ENCODE results near the gene JDP2.

JDP2 gene

DNA sequence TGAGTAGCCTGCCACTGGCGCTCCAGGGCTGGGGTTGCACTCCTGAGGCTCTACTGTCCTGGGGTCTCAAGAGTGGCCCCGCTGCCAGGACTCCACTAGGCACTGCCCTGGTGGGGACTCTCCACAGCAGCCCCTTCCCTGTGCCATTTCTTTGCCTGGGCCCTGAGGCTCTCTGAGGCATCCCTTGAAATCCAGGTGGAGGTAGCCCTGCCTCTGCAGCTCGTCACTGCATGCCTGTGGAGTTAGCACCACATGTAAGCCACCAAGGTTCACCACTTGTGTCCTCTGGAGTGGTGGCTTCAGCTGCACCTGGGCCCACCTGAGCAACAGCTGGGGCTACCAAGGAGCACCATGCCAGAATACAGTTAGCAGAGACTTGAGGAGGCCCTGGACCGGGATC, 54.5 kb downstream of the JDP2 start:
- H3K9me3 ChIP-seq (replicated peaks in 1 of 11): peaks cover 0 to 10% (median 0%) of the 10 kb centered on the region in 11 experiments; a peak in 4 of 22 replicates
- no peak overlapping the region for H3K27ac ChIP-seq
- H3K4me3 ChIP-seq: no peak overlapping the region
- no peaks in the 10 kb centered on the region for H3K36me3 ChIP-seq
- peaks cover 0 to 6% (median 3%) of the 10 kb centered on the region in 10 experiments; a peak in 6 of 20 replicates for H3K4me1 ChIP-seq
- no peaks in the 10 kb centered on the region for H4K20me1 ChIP-seq
- H3K27me3 ChIP-seq: no peaks in the 10 kb centered on the region
- no peak overlapping the region for H3K4me2 ChIP-seq
- no peak for TF ChIP-seq Cebpa-rat (IDR thresholded peaks at IDR 0.05)
- H3K9ac ChIP-seq: no peak overlapping the region

DNA sequence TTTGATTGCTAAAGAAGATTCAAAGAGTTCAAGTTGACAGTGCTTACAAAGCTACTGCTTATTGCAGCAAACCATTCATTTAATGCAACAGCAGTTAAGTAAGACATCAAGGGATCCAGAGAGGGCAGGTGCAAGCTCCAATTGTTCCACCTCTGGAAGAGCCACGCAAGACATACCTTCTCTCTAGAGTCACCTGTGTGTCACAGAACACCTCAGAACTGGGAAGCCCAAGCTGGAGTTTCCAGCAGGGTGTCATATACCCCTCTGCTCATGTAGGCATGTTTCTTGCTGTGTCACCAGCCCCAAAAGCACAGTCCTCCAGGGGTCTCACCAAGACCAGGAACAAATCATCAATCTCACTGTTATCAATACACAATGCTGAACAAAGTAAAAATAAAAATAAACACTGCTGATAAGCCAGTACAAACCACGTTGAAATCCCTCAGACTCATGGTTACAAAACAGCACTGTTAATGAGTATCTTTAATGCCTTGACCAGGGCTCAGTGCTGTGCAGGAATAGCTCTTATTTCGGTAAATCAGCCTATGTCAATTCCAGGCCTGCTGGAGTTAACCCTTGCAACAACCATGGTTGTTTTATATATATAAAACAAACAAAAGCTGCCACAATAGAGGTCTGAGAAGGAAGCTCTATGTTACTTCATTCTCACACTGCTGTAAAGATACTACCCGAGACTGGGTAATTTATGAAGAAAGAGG, 57.0 kb downstream of the JDP2 start:
- H3K36me3 ChIP-seq: no peaks in the 10 kb centered on the region
- H4K20me1 ChIP-seq: no peaks in the 10 kb centered on the region
- H3K4me3 ChIP-seq: no peak overlapping the region
- TF ChIP-seq Cebpa-rat (IDR thresholded peaks at IDR 0.05): no peak
- peaks cover 0 to 7% (median 2%) of the 10 kb centered on the region in 10 experiments; a peak in 3 of 20 replicates for H3K4me1 ChIP-seq
- H3K9me3 ChIP-seq (replicated peaks in 1 of 11): peaks cover 0 to 10% (median 0%) of the 10 kb centered on the region in 11 experiments; a peak in 4 of 22 replicates
- no peak overlapping the region for H3K4me2 ChIP-seq
- H3K27ac ChIP-seq: no peak overlapping the region
- no peaks in the 10 kb centered on the region for H3K27me3 ChIP-seq
- no peak overlapping the region for H3K9ac ChIP-seq

DNA sequence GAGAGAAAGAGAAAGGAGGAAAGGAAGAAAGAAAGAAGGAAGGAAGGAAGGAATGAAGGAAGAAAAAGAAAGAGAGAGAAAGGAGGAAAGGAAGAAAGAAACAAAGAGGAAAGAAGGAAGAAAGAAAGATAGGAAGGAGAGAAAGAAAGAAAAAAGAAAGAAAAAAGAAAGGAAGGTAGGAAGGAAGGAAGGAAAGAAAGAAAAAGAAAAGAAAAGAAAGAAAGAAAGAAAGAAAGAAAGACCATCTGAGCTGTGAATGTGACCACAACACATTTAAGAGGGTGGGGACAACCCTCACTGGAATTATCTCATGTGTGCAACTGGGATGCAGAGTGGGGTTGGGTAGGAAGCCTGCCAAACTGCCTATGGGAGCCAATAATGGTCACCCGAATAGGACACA, 58.5 kb downstream of the JDP2 start:
- H3K9me3 ChIP-seq (replicated peaks in 1 of 11): peaks cover 0 to 10% (median 0%) of the 10 kb centered on the region in 11 experiments; a peak in 4 of 22 replicates
- no peaks in the 10 kb centered on the region for H4K20me1 ChIP-seq
- no peaks in the 10 kb centered on the region for H3K36me3 ChIP-seq
- no peak overlapping the region for H3K4me3 ChIP-seq
- no peak overlapping the region for H3K27ac ChIP-seq
- peaks cover 0 to 7% (median 2%) of the 10 kb centered on the region in 10 experiments; a peak in 3 of 20 replicates for H3K4me1 ChIP-seq
- H3K4me2 ChIP-seq: no peak overlapping the region
- TF ChIP-seq Cebpa-rat (IDR thresholded peaks at IDR 0.05): no peak
- H3K9ac ChIP-seq: no peak overlapping the region
- H3K27me3 ChIP-seq: no peaks in the 10 kb centered on the region

DNA sequence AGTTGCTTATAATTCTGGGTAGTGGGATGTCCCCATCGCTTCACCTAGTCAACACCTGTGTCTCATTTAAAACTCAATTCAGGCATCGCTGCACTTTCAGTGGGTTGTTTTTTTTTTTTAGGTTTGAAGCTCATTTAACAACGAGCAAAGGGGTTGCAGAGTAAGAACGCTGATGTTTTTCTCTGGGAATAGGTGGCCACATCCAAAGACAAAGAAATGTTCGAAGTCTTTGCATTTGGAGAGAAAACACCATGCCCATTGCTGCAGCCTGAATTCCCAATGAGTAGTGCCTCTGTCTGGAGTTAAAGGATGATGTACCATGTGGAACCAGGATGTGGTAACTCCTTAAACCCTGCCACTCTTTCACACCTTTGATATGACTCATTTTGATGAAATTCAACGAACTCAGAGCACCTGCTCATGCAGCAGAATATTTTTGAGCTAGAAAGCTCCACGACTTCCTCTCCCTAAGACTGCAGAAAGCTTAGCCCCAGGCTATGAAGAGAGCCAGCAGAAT, 59.4 kb downstream of the JDP2 start:
- Histone ChIP-seq H3K27ac (no peak overlapping the region), H3K27me3 (no peaks in the 10 kb centered on the region), H3K4me1 (peaks cover 0 to 7% (median 3%) of the 10 kb centered on the region in 10 experiments; a peak in 4 of 20 replicates), H3K9ac (no peak overlapping the region), H3K4me2 (peak overlapping the region in 3 of 11 experiments; percentile 2 to 19 (median 18); a peak in 4 of 22 replicates), H3K9me3 (replicated peaks in 1 of 11) (peaks cover 0 to 10% (median 0%) of the 10 kb centered on the region in 11 experiments; a peak in 4 of 22 replicates), H3K4me3 (no peak overlapping the region), H3K36me3 (no peaks in the 10 kb centered on the region), H4K20me1 (no peaks in the 10 kb centered on the region)
- no peak for TF ChIP-seq Cebpa-rat (IDR thresholded peaks at IDR 0.05)

DNA sequence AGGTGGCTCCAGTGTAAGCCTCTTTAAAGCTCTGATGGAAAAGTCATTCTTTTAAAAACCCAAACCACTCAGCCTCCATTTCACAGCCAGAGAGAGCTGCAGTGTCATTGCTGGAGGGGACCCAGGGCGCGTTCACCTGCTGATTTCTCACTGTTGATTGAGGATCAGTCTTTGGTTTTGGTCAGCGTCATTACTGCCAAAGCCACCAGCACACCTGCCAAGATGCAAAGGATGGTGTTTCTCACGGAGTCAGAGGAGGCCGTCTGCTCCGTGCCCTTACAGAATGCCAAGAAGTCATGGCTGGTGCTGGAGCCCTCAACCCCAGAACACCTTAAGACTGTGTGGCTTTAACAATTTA, 61.6 kb downstream of the JDP2 start:
- Histone ChIP-seq H3K4me1 (peaks cover 0 to 19% (median 6%) of the 10 kb centered on the region in 10 experiments; a peak in 9 of 20 replicates), H3K27me3 (no peaks in the 10 kb centered on the region), H4K20me1 (no peaks in the 10 kb centered on the region), H3K9me3 (replicated peaks in 1 of 11) (peaks cover 0 to 10% (median 0%) of the 10 kb centered on the region in 11 experiments; a peak in 4 of 22 replicates), H3K4me2 (no peak overlapping the region), H3K36me3 (no peaks in the 10 kb centered on the region), H3K9ac (no peak overlapping the region), H3K27ac (no peak overlapping the region), H3K4me3 (no peak overlapping the region)
- TF ChIP-seq Cebpa-rat (IDR thresholded peaks at IDR 0.05): no peak

DNA sequence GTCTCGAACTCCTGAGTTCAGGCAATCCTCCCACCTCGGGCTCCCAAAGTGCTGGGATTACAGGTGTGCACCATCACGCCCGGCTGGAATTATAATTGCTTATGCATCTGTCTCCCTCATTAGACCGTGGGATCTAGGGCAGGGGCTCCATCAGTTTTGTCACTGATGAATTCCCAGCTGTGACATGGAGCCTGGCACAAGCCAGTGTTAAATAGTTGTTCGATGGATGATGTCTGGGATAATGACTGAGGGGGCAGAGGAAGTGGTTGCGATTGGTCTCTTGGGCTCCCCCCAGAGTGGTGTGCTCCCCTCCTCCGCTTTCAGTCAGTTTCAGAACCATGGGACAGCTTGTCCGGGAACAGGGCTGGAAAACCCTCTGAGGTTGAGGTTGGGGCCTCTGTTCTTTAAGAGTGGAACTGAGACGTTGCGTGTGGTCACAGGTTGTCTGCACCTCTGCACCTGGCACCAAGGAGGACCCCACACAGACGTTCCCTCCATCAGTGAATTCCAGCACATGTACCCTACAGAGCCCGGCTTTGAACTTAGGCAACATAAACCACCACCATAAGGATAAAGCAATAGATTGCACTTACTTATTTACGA, 63.7 kb downstream of the JDP2 start:
- Histone ChIP-seq H3K4me3 (no peak overlapping the region), H3K9me3 (replicated peaks in 1 of 11) (no peaks in the 10 kb centered on the region), H3K4me1 (peaks cover 9 to 39% (median 17%) of the 10 kb centered on the region in 10 experiments), H3K4me2 (no peak overlapping the region), H3K9ac (no peak overlapping the region), H3K27ac (no peak overlapping the region), H3K36me3 (no peaks in the 10 kb centered on the region), H3K27me3 (no peaks in the 10 kb centered on the region), H4K20me1 (no peaks in the 10 kb centered on the region)
- no peak for TF ChIP-seq Cebpa-rat (IDR thresholded peaks at IDR 0.05)

DNA sequence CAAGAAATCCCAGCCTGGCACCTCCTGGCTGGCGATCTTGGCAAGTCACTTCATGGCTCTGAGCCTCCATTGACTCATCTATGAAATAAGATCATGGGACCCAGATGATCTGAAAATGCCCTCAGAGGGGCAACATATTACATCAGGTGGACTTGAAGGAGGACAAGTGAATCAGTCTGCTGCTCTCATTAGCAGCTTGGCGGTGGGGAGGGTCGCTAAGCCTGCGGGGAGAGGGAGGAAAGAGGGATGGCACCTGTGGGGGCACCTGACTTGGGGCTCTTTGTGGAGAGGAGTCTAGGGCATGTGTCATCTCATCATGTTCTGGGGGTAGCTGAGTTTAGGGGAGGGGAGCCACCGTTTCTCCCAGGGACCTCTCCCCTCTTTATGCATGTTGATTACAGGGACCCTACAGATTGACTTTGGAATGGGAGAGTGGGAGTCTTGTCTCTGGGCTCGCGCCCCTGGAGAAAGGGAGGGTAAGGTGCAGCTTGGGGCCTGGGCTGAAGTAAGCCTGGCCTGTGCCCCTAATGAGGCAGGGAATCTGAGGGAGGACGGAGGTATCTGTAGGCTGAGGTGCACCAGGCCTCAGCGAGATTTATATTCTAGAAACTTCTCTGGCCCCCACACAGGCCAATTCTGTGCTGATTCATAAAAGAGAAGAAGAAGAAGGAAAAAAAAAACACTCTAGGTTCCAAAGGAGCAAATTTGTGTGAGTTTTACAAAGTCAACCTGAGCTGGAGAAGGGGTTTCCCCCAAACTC, 65.2 kb downstream of the JDP2 start:
- Histone ChIP-seq H4K20me1 (no peaks in the 10 kb centered on the region), H3K27ac (no peak overlapping the region), H3K9me3 (replicated peaks in 1 of 11) (no peaks in the 10 kb centered on the region), H3K4me1 (peaks cover 20 to 53% (median 26%) of the 10 kb centered on the region in 10 experiments), H3K4me2 (peak overlapping the region in 3 of 11 experiments; percentile 26 to 60 (median 27); a peak in 5 of 22 replicates), H3K9ac (0 out of 22 replicates have a peak overlapping the region, but pooled peaks of 1 of the 11 experiments have one; percentile 25), H3K4me3 (no peak overlapping the region), H3K27me3 (no peaks in the 10 kb centered on the region), H3K36me3 (no peaks in the 10 kb centered on the region)
- no peak for TF ChIP-seq Cebpa-rat (IDR thresholded peaks at IDR 0.05)

DNA sequence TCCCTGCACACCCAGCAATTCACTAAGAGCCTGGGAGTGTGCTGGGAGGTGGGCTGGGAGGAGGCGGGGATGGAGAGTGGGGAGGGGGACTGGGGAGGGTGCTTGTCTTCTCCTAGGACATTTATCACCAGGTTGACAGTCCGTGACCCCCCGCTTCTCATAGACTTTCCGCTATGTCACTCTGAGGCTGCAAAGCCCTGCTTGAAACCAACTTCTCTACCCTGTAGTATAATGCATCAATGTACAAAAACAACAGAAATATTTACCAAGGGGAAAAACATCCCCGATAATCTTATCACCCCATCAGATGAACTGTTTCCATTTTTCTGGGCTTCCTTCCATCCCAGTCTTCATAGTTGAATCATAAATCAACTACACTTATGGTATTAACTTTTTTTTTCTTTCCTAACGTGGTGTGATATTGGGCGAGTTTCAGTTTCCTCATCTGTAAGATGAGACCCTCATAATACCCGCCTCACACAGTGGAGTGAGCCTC, 65.8 kb downstream of the JDP2 start:
- TF ChIP-seq Cebpa-rat (IDR thresholded peaks at IDR 0.05): no peak
- Histone ChIP-seq H3K9me3 (replicated peaks in 1 of 11) (no peaks in the 10 kb centered on the region), H3K9ac (0 out of 22 replicates have a peak overlapping the region, but pooled peaks of 1 of the 11 experiments have one; percentile 25), H3K36me3 (no peaks in the 10 kb centered on the region), H3K4me2 (peak overlapping the region in 3 of 11 experiments; percentile 26 to 60 (median 27); a peak in 3 of 22 replicates), H3K27me3 (no peaks in the 10 kb centered on the region), H3K4me3 (no peak overlapping the region), H3K4me1 (peaks cover 25 to 53% (median 30%) of the 10 kb centered on the region in 10 experiments), H4K20me1 (no peaks in the 10 kb centered on the region), H3K27ac (no peak overlapping the region)

Data from BLaER1 treated with 17β-estradiol and CSF1 and Interleukin-3, amounts not matched to agents 10 nM and 100 nM (cell line).